Skeletal muscle tissue (tissue), 4 donors: ENCODE measurements around the gene SEMA5B. TPM values are rescaled to one million over a fixed set of nuclear protein-coding genes. Genes with fewer than 3 reads are reported as not detected.

ENCODE experiments used
- H3K27ac ChIP-seq: one replicate; pipeline ENCODE4 v1.7.0; 2013; ENCODE audit warnings: mild to moderate bottlenecking, low read depth, low read length, inconsistent platforms
- H3K27me3 ChIP-seq, 3 donors: one replicate each; pipeline ENCODE4 v1.7.0; 2013; ENCODE audit warnings: low read length in 3 of 3; ENCODE audit not compliant: control insufficient read depth in 3 of 3, insufficient read depth in 3 of 3
- H3K36me3 ChIP-seq, 3 donors: one replicate each; pipeline ENCODE4 v1.7.0; 2013; ENCODE audit warnings: low read length in 3 of 3; ENCODE audit not compliant: control insufficient read depth in 3 of 3, insufficient read depth in 3 of 3
- H3K4me1 ChIP-seq, 3 donors: one replicate each; pipeline ENCODE4 v1.7.0; 2013; ENCODE audit warnings: low read length in 3 of 3, mild to moderate bottlenecking in 3 of 3; ENCODE audit not compliant: control insufficient read depth in 3 of 3, insufficient read depth in 3 of 3
- H3K4me3 ChIP-seq, 3 donors: one replicate each; pipeline ENCODE4 v1.7.0; 2013; ENCODE audit warnings: low read length in 3 of 3
- H3K9ac ChIP-seq, 3 donors: one replicate each; pipeline ENCODE4 v1.7.0; 2013; ENCODE audit warnings: low read length in 3 of 3, mild to moderate bottlenecking in 3 of 3, moderate library complexity in 2 of 3, low read depth in 1 of 3
- H3K9me3 ChIP-seq, 3 donors: one replicate each; pipeline ENCODE4 v1.7.0; 2013; ENCODE audit warnings: low read length in 3 of 3; ENCODE audit not compliant: control insufficient read depth in 3 of 3
- total RNA-seq: library from RNA; depleted of rRNA; stranded (reverse); fragments of >200 nt; gene quantifications from one replicate; pipeline ENCODE4 v1.2.3, GENCODE V29; 2014
- donor health status: Osteomylitis.

The SEMA5B gene
- total RNA-seq, 1 donor from 2014 or later, result 8.4 TPM

GRCh38 chr3:122956693-122957455 lies 70.7 kb downstream of the SEMA5B start:
- H3K27ac ChIP-seq, result no peak overlapping the region
- no peaks in the 10 kb centered on the region for H3K9me3 ChIP-seq
- H3K27me3 ChIP-seq, result peaks cover 9 to 22% (median 12%) of the 10 kb centered on the region in 3 donors
- no peak overlapping the region for H3K9ac ChIP-seq
- no peak overlapping the region for H3K4me3 ChIP-seq
- peaks cover 9 to 14% (median 12%) of the 10 kb centered on the region in 3 donors for H3K4me1 ChIP-seq
- H3K36me3 ChIP-seq, result no peaks in the 10 kb centered on the region

- H3K9me3 ChIP-seq, result no peaks in the 10 kb centered on the region
- no peaks in the 10 kb centered on the region for H3K36me3 ChIP-seq
- H3K9ac ChIP-seq, result no peak overlapping the region
- H3K27me3 ChIP-seq, result peaks cover 9 to 22% (median 10%) of the 10 kb centered on the region in 3 donors
- H3K27ac ChIP-seq, result no peak overlapping the region
- H3K4me1 ChIP-seq, result peaks cover 9 to 14% (median 12%) of the 10 kb centered on the region in 3 donors
- no peak overlapping the region for H3K4me3 ChIP-seq
These were observed 71.5 kb downstream of the SEMA5B start for GRCh38 chr3:122955916-122956692.

GRCh38 chr3:122952520-122952919 lies 75.0 kb downstream of the SEMA5B start:
- peaks cover 7 to 10% (median 10%) of the 10 kb centered on the region in 3 donors for H3K4me1 ChIP-seq
- H3K9me3 ChIP-seq, result no peaks in the 10 kb centered on the region
- no peak overlapping the region for H3K4me3 ChIP-seq
- no peaks in the 10 kb centered on the region for H3K36me3 ChIP-seq
- H3K27ac ChIP-seq, result no peak overlapping the region
- H3K27me3 ChIP-seq, result peaks cover 2 to 9% (median 8%) of the 10 kb centered on the region in 3 donors
- no peak overlapping the region for H3K9ac ChIP-seq

- H3K27ac ChIP-seq, result no peak overlapping the region
- H3K4me3 ChIP-seq, result no peak overlapping the region
These were observed 79.2 kb downstream of the SEMA5B start for GRCh38 chr3:122948408-122948807.

GRCh38 chr3:122947738-122948137 lies 79.8 kb downstream of the SEMA5B start:
- H3K27ac ChIP-seq, result no peak overlapping the region
- no peaks in the 10 kb centered on the region for H3K36me3 ChIP-seq

More at GRCh38 chr3:122948408-122948807, 79.2 kb downstream of the SEMA5B start:
- H3K9ac ChIP-seq, result no peak overlapping the region
- no peaks in the 10 kb centered on the region for H3K36me3 ChIP-seq
- peaks cover 3 to 5% (median 4%) of the 10 kb centered on the region in 3 donors for H3K4me1 ChIP-seq
- H3K27me3 ChIP-seq, result no peaks in the 10 kb centered on the region
- H3K9me3 ChIP-seq, result no peaks in the 10 kb centered on the region

GRCh38 chr3:122947196-122947595 lies 80.4 kb downstream of the SEMA5B start:
- H3K9ac ChIP-seq, result no peak overlapping the region
- no peaks in the 10 kb centered on the region for H3K9me3 ChIP-seq
- no peaks in the 10 kb centered on the region for H3K36me3 ChIP-seq
- no peaks in the 10 kb centered on the region for H3K27me3 ChIP-seq
- H3K27ac ChIP-seq, result no peak overlapping the region
- H3K4me1 ChIP-seq, result peaks cover 3 to 5% (median 4%) of the 10 kb centered on the region in 3 donors
- H3K4me3 ChIP-seq, result no peak overlapping the region

More at GRCh38 chr3:122947738-122948137, 79.8 kb downstream of the SEMA5B start:
- Histone ChIP-seq H3K9me3 (no peaks in the 10 kb centered on the region), H3K27me3 (no peaks in the 10 kb centered on the region), H3K4me1 (peaks cover 3 to 5% (median 4%) of the 10 kb centered on the region in 3 donors), H3K4me3 (no peak overlapping the region), H3K9ac (no peak overlapping the region)

GRCh38 chr3:122946185-122946584 lies 81.4 kb downstream of the SEMA5B start:
- Histone ChIP-seq H3K27ac (no peak overlapping the region), H3K4me1 (peaks cover 3 to 5% (median 4%) of the 10 kb centered on the region in 3 donors), H3K36me3 (no peaks in the 10 kb centered on the region)

GRCh38 chr3:122945230-122945629 lies 82.3 kb downstream of the SEMA5B start:
- no peak overlapping the region for H3K9ac ChIP-seq
- no peak overlapping the region for H3K4me3 ChIP-seq
- H3K9me3 ChIP-seq, result no peaks in the 10 kb centered on the region
- no peak overlapping the region for H3K27ac ChIP-seq
- H3K36me3 ChIP-seq, result no peaks in the 10 kb centered on the region
- peaks cover 4 to 7% (median 5%) of the 10 kb centered on the region in 3 donors for H3K4me1 ChIP-seq
- peaks cover 0 to 2% (median 0%) of the 10 kb centered on the region in 3 donors for H3K27me3 ChIP-seq

More at GRCh38 chr3:122946185-122946584, 81.4 kb downstream of the SEMA5B start:
- Histone ChIP-seq H3K9me3 (no peaks in the 10 kb centered on the region), H3K9ac (no peak overlapping the region), H3K27me3 (peaks cover 0 to under 1% (median 0%) of the 10 kb centered on the region in 3 donors), H3K4me3 (no peak overlapping the region)

GRCh38 chr3:122944671-122945161 lies 82.8 kb downstream of the SEMA5B start:
- Histone ChIP-seq H3K4me1 (peaks cover 5 to 7% (median 7%) of the 10 kb centered on the region in 3 donors), H3K4me3 (no peak overlapping the region), H3K27me3 (peaks cover 0 to 2% (median 0%) of the 10 kb centered on the region in 3 donors), H3K9me3 (no peaks in the 10 kb centered on the region), H3K36me3 (no peaks in the 10 kb centered on the region), H3K9ac (no peak overlapping the region), H3K27ac (no peak overlapping the region)
